ENCODE measurements around the gene SMAD1.

The SMAD1 gene

DNA sequence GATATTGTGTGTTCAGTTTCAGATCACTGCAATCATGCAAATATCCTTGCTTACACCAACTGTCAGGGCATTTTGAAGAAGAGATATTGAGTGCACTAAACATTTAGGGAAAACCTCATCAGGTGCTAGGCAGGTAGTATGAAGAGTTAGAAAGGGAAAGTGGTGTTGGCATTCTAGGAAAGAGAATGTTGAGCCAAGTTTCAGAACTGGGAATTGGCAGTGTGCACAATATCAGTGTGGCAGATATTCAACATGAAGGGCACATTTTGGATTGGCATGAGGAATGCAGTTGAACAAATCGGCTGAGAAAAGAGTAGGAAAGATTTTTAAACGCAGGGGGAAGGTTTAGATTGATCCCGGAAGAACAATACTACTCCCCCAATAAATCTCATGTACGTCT lies 43.4 kb upstream of the SMAD1 start:
- H3K4me3 Mint-ChIP-seq: no peak overlapping the region
- no peaks in the 10 kb centered on the region for H3K36me3 Mint-ChIP-seq (ENCODE audit: low read depth)
- peaks cover 7% of the 10 kb centered on the region for H3K4me1 Mint-ChIP-seq

DNA sequence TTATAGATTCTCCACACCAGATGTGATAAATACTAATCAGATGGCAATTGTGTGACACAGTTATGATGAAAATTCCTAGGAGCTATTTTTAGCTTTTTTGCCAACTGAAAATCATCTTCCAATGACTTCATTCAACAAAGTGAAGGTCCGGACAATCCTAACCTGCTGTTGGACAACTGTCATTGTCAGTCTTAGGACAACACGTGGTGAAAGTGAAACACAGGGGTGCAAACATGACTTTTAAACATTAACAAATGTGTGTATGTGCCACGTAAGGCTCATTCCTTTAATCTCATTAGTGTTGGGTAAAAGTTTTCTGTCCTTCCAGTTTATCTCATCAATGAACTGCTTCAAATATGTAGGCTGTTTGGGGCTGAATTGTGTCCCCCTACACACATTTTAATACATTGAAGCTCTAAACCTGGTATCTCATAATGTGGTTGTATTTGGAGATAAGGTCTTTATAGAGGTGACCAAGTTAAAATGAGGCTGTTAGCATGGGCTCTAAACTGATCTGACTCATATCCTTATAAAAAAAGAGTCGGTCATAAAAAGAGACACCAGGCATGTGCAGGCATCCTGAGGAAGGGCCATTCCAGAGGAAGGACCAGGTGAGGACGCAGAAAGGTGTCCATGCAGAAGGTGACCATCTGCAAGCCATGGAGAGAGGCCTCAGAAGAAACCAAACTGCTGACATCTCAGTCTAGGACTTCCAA lies 41.2 kb upstream of the SMAD1 start:
- Mint-ChIP-seq H3K36me3 (ENCODE audit: low read depth) (no peaks in the 10 kb centered on the region), H3K4me3 (no peak overlapping the region), H3K9me3 (no peaks in the 10 kb centered on the region), H3K4me1 (peaks cover 7% of the 10 kb centered on the region), H3K27me3 (ENCODE audit: low read depth) (no peaks in the 10 kb centered on the region), H3K27ac (no peak overlapping the region)
- TF ChIP-seq, protein P1, sequence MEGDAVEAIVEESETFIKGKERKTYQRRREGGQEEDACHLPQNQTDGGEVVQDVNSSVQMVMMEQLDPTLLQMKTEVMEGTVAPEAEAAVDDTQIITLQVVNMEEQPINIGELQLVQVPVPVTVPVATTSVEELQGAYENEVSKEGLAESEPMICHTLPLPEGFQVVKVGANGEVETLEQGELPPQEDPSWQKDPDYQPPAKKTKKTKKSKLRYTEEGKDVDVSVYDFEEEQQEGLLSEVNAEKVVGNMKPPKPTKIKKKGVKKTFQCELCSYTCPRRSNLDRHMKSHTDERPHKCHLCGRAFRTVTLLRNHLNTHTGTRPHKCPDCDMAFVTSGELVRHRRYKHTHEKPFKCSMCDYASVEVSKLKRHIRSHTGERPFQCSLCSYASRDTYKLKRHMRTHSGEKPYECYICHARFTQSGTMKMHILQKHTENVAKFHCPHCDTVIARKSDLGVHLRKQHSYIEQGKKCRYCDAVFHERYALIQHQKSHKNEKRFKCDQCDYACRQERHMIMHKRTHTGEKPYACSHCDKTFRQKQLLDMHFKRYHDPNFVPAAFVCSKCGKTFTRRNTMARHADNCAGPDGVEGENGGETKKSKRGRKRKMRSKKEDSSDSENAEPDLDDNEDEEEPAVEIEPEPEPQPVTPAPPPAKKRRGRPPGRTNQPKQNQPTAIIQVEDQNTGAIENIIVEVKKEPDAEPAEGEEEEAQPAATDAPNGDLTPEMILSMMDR (IDR thresholded peaks at IDR 0.05; ENCODE audit: unreplicated experiment in 3 of 3): no peak

More for the DNA sequence above, 43.4 kb upstream of the SMAD1 start:
- no peak overlapping the region for H3K27ac Mint-ChIP-seq
- TF ChIP-seq, protein P1 (IDR thresholded peaks at IDR 0.05; ENCODE audit: unreplicated experiment in 3 of 3): no peak
- H3K9me3 Mint-ChIP-seq: peaks cover 15% of the 10 kb centered on the region
- no peaks in the 10 kb centered on the region for H3K27me3 Mint-ChIP-seq (ENCODE audit: low read depth)

DNA sequence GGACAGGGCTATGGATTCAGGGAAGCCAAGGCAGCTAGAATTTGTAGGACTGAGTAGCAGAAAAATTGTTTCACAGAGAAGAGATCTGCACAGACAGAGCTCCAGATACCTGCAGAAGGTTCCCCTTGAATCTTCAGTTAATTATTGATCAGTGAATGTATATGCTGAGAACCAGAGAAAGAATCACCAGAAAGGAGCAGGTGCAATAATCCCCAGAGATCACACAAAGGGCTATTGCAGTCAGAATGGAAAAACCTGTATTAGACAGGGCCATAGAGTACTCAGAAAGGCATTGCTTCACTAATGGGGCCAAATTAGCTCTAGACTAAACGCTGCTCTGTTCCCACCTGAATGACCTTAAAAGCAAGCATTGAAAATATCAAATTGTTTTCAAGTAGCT lies 35.5 kb upstream of the SMAD1 start:
- no peak overlapping the region for H3K4me3 Mint-ChIP-seq
- H3K36me3 Mint-ChIP-seq (ENCODE audit: low read depth): no peaks in the 10 kb centered on the region
- H3K27ac Mint-ChIP-seq: no peak overlapping the region
- peaks cover 3% of the 10 kb centered on the region for H3K27me3 Mint-ChIP-seq (ENCODE audit: low read depth)
- H3K9me3 Mint-ChIP-seq: peaks cover 3% of the 10 kb centered on the region
- H3K4me1 Mint-ChIP-seq: no peaks in the 10 kb centered on the region
- TF ChIP-seq, protein P1 (IDR thresholded peaks at IDR 0.05; ENCODE audit: unreplicated experiment in 3 of 3): no peak

DNA sequence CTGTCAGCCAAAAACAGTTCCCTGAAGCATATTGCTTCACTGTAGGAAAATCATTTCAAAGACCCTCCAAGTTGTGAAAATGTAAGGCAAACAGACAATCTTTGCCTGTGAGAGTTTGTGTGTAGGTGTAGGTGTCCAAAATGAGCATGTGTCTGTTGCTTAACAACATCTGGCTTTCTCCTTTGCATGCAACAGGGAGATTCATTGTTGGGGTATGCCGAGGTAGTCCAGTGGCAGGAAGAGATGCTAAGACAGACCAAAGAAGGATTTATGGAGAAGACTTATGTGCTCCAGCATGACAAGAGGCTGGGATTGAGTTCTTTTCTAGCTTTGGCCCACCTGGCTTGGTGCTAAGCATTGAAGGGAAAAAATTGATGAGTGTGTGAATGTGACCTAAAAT lies 29.8 kb upstream of the SMAD1 start:
- Mint-ChIP-seq H3K27me3 (ENCODE audit: low read depth) (no peaks in the 10 kb centered on the region), H3K4me1 (no peaks in the 10 kb centered on the region), H3K9me3 (peaks cover 11% of the 10 kb centered on the region), H3K4me3 (no peak overlapping the region), H3K36me3 (ENCODE audit: low read depth) (no peaks in the 10 kb centered on the region), H3K27ac (no peak overlapping the region)
- TF ChIP-seq, protein P1 (IDR thresholded peaks at IDR 0.05; ENCODE audit: unreplicated experiment in 3 of 3): no peak

DNA sequence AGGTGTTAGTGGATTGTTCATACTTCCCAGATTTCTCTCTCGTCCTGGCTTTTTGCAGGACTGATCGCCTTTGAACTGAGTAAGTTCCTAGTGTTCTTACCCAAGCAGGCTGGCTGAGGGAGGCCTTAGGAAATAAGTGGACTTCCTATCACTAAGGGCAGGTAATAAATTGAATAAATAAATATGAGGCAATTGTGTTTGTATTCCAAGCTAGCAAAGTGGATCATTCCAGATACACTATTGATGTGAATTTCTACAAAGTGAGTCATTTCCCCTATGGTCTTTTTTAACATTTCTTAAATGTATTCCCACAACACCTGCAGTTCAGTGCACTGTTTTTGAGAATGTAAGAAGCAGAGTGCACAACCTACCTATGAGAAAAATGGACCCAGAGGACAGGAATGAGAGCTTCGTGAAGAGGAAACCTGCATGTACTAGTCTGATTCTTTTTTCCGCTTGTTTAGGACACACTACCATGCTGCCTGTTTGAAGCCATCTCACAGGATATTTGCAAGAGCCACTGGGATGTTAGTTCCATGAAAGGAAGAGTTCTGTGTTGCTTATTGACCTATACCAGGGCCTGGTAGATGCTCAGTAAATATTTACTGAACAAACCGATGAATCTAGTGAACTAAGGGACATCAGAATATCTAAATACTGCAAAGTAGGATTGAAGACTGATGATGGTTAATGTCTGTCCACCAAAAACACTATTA lies 29.0 kb upstream of the SMAD1 start:
- no peaks in the 10 kb centered on the region for H3K36me3 Mint-ChIP-seq (ENCODE audit: low read depth)
- no peaks in the 10 kb centered on the region for H3K4me1 Mint-ChIP-seq
- H3K9me3 Mint-ChIP-seq: peaks cover 15% of the 10 kb centered on the region
- TF ChIP-seq, protein P1 (IDR thresholded peaks at IDR 0.05; ENCODE audit: unreplicated experiment in 3 of 3): no peak
- H3K27me3 Mint-ChIP-seq (ENCODE audit: low read depth): no peaks in the 10 kb centered on the region
- H3K27ac Mint-ChIP-seq: no peak overlapping the region
- H3K4me3 Mint-ChIP-seq: no peak overlapping the region

DNA sequence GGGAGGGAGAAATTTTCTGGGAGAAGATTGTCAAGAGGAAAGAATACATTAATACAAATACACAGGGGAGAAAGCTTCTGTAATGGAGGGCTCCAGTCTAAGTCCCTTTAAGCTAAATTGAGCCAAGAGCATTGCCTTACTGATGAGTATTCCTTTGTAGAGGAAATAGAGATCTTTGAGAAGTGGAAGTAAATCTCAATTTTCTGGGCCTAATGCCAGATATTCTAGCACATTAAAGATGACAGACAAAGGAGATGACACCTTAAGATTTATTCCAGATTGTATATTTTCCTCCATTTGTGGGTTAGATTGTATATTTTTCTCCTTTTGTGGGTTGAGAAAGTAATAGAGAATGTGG lies 28.5 kb upstream of the SMAD1 start:
- Mint-ChIP-seq H3K36me3 (ENCODE audit: low read depth) (no peaks in the 10 kb centered on the region), H3K27ac (no peak overlapping the region), H3K4me1 (no peaks in the 10 kb centered on the region), H3K27me3 (ENCODE audit: low read depth) (no peaks in the 10 kb centered on the region), H3K4me3 (no peak overlapping the region), H3K9me3 (peaks cover 16% of the 10 kb centered on the region)
- TF ChIP-seq, protein P1 (IDR thresholded peaks at IDR 0.05; ENCODE audit: unreplicated experiment in 3 of 3): no peak
